ENCODE data around the gene ANKS1B.
A peak's percentile ranks its signal among the peaks of the same experiment; 100 is the strongest.

The ANKS1B gene

DNA sequence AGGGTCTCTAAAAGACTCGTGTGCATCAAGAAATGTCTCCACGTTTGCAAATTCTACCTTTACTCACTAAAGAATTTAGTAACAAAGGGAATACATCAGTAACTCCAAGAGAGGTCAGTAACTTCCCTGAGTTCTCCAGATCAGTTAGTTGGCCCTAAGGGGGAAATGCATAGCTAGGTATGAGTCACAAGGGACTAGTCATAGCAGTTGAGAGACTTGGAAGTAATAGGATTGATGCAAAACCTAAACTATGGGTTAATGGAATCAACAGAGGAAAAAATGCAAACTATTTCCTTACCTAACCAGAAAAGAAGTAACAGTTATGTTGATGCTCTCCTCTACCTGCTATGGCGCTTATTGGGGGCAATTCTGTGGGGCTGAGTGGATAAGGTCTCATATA lies 486.0 kb downstream of the ANKS1B start:
- DNase-seq (ENCODE audit: low read depth), result peak; percentile 1
- H3K4me3 ChIP-seq (ENCODE audit: low read depth, low read length), result no peak overlapping the region
- TF ChIP-seq, protein P1, sequence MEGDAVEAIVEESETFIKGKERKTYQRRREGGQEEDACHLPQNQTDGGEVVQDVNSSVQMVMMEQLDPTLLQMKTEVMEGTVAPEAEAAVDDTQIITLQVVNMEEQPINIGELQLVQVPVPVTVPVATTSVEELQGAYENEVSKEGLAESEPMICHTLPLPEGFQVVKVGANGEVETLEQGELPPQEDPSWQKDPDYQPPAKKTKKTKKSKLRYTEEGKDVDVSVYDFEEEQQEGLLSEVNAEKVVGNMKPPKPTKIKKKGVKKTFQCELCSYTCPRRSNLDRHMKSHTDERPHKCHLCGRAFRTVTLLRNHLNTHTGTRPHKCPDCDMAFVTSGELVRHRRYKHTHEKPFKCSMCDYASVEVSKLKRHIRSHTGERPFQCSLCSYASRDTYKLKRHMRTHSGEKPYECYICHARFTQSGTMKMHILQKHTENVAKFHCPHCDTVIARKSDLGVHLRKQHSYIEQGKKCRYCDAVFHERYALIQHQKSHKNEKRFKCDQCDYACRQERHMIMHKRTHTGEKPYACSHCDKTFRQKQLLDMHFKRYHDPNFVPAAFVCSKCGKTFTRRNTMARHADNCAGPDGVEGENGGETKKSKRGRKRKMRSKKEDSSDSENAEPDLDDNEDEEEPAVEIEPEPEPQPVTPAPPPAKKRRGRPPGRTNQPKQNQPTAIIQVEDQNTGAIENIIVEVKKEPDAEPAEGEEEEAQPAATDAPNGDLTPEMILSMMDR (conservative IDR thresholded peaks at IDR 0.05; ENCODE audit: low read depth, low read length), result no peak

DNA sequence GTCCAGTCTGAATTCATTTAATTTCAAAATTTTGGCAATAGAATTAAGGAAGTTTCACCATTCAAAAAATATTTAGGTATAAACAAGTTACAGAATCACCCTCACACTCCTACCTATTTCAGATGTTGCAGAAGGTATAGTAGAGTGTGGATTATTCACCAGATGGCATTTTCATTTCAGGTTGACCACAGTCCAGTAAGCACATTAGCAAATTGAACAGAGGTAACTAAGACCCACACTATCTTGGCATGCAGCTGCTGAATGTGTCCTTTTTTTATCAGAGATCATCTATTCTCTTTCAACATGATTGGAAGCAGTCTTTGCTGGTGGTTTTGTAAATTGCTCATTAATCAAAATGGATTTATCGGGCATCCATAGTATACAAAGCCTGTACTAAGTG lies 488.9 kb downstream of the ANKS1B start:
- TF ChIP-seq, protein P1 (conservative IDR thresholded peaks at IDR 0.05; ENCODE audit: low read depth, low read length), result no peak
- DNase-seq (ENCODE audit: low read depth), result no peak
- H3K4me3 ChIP-seq (ENCODE audit: low read depth, low read length), result no peak overlapping the region

- TF ChIP-seq, protein P1 (conservative IDR thresholded peaks at IDR 0.05; ENCODE audit: low read depth, low read length), result no peak
- H3K4me3 ChIP-seq (ENCODE audit: low read depth, low read length), result no peak overlapping the region
- DNase-seq (ENCODE audit: low read depth), result no peak
These were observed 491.5 kb downstream of the ANKS1B start for GRCh38 chr12:99493197-99493596.

DNA sequence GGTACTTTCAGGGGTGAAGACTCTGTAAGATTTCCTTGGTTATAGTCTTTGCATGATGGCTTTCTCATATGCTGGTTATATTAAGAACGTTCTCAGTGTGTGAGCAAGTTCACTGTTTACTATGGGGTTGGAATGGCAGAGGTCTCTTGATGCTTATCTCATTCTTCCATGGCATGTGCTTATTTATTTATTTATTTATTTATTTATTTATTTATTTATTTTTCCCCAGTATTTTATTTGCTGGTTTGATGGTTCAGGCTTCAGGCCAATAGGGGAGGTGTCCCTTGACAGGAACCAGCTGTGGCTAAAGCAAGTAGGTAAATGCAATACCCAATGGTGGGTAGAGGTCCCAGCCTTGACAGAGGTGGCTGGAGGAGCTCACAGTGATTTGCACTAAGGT lies 498.5 kb downstream of the ANKS1B start:
- no peak overlapping the region for H3K4me3 ChIP-seq (ENCODE audit: low read depth, low read length)
- DNase-seq (ENCODE audit: low read depth), result no peak
- TF ChIP-seq, protein P1 (conservative IDR thresholded peaks at IDR 0.05; ENCODE audit: low read depth, low read length), result no peak

DNA sequence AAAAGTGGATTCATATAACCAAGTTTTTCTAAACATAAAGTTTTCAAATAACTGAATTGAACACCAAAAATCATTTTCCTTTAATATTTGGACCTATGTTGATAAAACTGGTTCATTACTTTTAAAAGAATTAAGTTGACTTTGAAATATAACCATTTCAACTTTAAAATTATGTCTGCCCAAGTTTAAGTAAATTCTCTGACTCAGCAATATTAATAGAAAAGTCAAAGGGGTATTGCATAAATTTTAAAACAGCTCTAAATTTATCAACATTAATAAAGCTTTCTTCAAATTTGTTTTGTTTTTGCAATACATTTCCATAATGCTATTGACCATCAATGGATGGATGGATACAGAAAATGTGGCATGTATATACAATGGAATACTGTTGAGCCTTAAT lies 505.6 kb downstream of the ANKS1B start:
- TF ChIP-seq, protein P1 (conservative IDR thresholded peaks at IDR 0.05; ENCODE audit: low read depth, low read length), result no peak
- DNase-seq (ENCODE audit: low read depth), result no peak
- H3K4me3 ChIP-seq (ENCODE audit: low read depth, low read length), result no peak overlapping the region

DNA sequence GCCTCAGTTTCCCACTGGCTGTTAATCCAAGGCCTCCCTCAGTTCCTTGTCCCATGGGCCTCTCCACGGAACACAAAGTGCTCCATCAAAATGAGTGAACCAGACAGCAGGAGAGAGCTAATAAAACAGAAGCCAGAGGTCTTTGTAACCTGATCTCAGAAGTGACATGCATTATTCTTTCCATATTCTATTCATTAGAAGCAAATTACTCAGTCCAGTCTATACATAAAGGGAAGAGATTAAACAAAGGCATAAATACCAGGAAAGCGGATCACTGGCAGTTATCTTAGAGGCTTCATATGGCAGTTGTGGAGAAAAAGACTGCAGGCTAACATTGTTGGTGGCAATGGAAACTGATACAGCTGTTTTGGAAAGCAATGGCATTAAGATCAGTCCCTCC lies 507.8 kb downstream of the ANKS1B start:
- TF ChIP-seq, protein P1 (conservative IDR thresholded peaks at IDR 0.05; ENCODE audit: low read depth, low read length), result no peak
- no peak overlapping the region for H3K4me3 ChIP-seq (ENCODE audit: low read depth, low read length)
- DNase-seq (ENCODE audit: low read depth), result no peak

GRCh38 chr12:99455350-99456035 lies 529.2 kb downstream of the ANKS1B start:
- TF ChIP-seq, protein P1 (conservative IDR thresholded peaks at IDR 0.05; ENCODE audit: low read depth, low read length), result no peak
- no peak overlapping the region for H3K4me3 ChIP-seq (ENCODE audit: low read depth, low read length)
- DNase-seq (ENCODE audit: low read depth), result peak; percentile 33

All from choroid plexus epithelial cell (primary cell).